GM19463 (cell line): Measurements from ENCODE around the gene SAG.
"Not testable (repeated sequence)": the region's sequence is repeated elsewhere in the genome, so short reads cannot be mapped to it uniquely, and the experiment has no call there.

Experiments used
- ATAC-seq: cut with Tn5 transposase; IDR thresholded peaks from one replicate; pipeline ENCODE4 v1.9.1; 2021; ENCODE audit warnings: mild to moderate bottlenecking, moderate library complexity; ENCODE audit not compliant: unreplicated experiment

The SAG gene

GRCh38 chr2:233328922-233329321 lies 21.3 kb downstream of the SAG start:
- ATAC-seq = no peak

DNA sequence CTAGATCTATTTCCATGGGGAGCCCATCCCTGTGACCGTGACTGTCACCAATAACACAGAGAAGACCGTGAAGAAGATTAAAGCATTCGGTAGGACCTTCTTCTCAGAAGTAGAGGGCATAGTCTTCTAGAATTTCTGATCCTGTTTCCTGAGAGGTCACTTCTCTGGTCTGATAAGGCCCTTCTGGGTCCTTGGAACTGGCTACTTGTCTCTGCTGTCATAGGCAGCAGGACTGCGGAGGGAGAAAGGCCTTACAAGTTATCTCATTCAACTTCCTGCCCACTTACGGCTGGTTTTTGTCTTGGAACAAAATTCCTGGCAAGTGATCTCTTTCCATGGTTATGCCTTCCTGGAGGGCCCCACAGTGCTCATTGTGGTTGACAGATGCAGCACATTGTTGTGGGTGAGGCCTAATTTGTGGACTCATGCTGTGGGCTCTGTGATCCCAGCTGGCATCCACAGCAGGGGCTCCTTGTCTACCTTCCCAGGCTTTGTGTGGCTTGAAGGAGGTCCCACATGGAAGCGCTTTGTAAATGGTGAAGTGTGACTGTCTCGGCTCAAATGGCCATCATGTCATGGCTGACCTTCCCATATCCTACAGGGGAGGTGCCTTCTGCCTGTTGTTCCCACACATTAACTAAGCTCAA lies 22.0 kb downstream of the SAG start:
- ATAC-seq = no peak

DNA sequence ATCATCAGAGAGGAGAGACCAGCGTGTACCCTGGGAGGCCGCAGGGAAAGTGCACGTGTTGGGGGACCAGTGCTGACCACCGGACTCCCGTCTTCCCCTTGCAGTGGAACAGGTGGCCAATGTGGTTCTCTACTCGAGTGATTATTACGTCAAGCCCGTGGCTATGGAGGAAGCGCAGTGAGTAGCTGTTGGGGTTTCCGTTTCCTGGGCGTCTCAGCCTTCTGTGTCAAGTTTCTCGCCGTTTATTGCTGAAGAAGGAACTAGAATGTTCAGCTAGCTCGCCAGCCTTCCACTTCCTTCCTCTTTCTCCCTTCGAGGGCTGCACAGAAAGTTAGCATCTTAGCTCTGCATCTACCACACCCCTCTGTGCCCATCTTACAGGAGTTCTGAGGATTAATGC lies 23.9 kb downstream of the SAG start:
- ATAC-seq = peak; percentile 89

GRCh38 chr2:233332125-233332524 lies 24.5 kb downstream of the SAG start:
- ATAC-seq = no peak

DNA sequence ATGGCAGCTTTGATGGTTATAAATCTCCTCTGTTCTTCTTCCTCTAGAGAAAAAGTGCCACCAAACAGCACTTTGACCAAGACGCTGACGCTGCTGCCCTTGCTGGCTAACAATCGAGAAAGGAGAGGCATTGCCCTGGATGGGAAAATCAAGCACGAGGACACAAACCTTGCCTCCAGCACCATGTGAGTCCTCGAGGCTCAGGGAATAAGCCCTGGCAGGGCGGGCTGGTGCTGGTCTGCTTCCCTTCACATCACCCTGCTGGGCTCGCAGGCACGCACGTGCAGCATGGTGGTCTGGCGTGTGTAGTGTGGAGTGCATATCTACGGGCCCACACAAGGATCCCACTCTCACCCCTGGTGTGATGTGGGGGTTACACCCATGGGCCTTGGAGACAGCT lies 27.3 kb downstream of the SAG start:
- no peak for ATAC-seq

DNA sequence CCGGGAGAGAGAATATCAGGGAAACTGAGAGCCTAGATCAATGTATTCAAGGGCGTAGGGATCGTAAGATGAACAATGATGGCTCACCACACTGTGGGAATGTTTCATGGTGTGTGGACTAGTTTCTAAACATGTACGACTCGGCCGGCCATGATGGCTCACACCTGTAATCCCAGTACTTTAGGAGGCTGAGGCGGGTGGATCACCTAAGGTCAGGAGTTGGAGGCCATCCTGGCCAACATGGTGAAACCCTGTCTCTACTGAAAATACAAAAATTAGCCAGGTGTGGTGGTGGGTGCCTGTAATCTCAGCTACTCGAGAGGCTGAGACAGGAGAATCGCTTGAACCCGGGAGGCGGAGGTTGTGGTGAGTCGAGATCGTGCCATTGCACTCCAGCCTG lies 28.5 kb downstream of the SAG start:
- ATAC-seq = not testable (repeated sequence)

DNA sequence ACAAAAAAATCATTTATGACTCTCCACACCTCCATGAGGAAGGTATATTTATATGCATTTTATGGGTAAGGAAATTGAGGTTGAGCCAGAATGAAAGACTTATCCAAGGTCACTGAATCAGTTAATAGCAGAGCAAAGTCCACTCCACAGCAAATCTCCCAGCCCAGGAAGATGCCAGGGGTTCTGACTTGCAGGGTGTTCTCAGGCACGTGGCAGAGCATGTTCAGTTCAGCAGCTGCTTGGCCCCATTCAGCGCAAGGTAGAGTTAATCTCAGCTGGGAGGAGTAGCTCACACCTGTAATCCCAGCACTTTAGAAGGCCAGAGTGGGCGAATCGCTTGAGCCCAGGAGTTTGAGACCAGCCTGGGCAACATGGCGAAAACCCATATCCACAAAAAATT lies 28.9 kb downstream of the SAG start:
- no peak for ATAC-seq

DNA sequence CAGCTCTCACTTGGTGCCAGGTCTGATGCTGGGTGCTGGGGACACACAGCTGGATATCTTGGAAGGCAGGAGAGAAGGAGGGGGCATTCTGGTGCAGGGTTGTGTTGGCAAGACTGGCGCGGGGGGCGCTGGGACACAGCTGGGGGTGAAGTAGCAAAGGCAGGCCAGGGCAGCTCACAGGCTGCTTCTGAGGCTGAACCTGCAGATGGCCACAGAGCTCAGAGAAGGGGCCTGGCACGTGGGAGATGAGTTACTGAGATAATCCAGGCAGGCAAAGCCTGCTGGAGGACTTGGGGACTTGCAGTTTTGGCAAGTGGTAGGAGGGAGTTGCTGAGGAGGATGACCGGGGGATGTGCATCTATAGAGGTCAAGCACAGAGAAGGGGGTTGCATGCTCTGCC lies 30.4 kb downstream of the SAG start:
- no peak for ATAC-seq

- ATAC-seq = no peak
These were observed 31.3 kb downstream of the SAG start for GRCh38 chr2:233338812-233339368.

DNA sequence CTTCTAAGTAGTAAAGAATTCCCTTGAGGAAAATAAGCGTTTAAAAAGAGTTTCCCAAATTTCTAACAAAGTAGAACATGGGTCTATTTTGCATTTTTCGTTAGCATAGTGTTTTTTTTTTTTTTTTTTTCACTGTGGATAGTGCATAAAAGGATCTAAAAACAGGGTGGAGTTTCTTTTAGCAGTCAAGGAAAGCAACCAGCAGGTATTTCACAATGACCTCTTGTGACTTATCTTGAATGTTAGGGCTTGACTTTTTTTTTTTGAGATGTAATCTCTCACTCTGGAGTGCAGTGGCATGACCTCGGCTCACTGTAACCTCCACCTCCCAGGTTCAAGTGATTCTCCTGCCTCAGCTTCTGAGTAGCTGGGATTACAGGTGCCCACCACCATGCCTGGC lies 31.8 kb downstream of the SAG start:
- no peak for ATAC-seq

- no peak for ATAC-seq
These were observed 33.7 kb downstream of the SAG start for GRCh38 chr2:233341296-233341695.

DNA sequence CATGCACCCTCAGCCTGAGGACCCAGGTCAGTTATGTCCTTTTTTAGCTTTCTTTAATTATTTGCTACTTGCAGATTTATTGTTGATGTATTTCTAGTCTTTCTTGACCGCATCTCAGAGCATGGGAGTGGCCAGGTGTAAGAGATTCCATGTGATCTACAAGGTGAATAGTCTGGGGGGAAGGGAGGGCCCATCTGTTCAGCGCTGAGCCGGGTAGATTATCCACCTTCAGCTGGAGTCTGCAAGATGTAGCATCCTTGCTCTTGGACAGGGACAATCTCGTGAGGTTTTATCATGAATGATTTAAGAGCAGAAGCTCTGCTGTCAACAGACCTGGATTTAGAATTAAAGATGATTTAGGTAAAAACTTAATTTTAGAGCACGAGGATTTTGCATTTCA lies 34.7 kb downstream of the SAG start:
- no peak for ATAC-seq

DNA sequence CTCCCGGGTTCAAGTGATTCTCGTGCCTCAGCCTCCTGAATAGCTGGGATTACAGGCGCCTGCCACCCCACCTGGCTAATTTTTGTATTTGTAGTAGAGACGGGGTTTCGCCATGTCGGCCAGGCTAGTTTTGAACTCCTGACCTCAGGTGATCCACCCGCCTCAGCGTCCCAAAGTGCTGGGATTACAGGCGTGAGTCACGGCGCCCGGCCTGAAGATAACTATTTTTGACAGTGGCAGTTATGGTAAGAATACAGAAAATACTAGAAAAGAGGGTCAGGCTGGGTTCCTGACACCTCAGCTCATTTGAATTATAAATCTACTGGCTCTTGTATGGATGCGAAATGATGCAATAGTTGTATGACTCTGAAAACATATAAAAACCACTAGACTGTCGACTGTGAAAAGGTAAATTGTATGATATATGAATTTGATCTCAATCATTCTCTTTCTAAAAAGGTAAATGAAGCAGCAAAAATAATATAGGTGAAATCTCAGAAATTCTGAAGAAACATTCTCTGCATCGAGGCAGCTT lies 35.6 kb downstream of the SAG start:
- no peak for ATAC-seq

DNA sequence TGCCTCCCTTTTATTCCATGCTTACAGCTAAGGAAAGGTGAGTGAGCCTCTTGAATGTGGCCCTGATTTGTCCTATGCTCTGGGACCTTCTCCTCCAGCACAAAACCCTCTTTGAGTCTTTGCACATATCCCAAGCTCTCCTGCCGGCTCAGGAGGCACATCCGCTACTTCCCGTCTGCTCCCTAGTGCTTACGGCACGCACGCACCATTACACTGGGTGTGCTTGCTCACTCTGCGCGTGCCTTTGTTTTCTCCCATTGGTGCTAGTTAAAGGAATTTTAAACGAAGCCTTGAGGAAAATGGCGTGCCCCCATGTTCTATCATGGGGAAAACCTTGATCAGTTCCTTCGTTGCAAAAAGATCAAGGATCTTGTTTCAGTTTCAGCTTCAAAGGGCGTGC lies 38.8 kb downstream of the SAG start:
- ATAC-seq = no peak

DNA sequence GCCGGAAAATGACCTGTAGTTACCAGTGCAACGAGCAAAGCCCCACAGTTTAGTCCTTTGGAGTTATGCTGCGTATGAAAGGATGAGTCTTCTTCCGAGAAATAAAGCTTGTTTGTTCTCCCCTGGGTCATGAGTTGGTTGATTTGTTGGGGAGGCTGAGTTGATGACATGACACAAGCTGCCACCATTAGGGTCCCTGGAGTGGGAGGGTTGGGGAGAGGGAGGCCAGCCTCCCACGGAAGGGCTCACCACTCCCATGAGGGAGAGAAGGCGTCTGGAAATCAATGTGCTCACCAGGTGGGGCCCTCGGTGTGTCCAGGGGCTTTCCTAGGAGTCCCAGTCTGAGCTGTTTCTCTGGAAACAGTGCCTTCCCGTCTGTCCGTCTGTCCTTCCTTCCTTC lies 39.3 kb downstream of the SAG start:
- ATAC-seq = no peak

- peak; percentile 60 for ATAC-seq
These were observed 41.7 kb downstream of the SAG start for GRCh38 chr2:233349005-233349998.

GRCh38 chr2:233350708-233351107 lies 43.1 kb downstream of the SAG start:
- no peak for ATAC-seq

DNA sequence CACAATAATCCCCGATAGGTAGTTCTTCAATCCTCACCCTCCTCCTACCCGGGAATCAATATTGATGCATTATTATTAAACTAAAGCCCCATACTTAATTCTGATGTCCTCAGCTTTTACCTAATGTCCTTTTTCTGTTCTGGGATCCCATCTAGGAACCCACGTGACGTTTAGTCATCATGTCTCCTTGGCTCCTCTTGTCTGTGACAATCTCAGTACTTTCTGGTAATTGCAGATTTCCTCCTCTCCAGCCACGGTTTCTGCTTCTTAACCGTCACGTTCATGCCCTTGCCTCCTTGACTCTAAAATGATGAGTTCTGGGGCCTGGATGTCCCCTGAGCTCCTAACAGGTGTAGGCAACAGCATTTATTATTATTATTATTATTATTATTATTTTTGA lies 43.8 kb downstream of the SAG start:
- ATAC-seq = no peak

DNA sequence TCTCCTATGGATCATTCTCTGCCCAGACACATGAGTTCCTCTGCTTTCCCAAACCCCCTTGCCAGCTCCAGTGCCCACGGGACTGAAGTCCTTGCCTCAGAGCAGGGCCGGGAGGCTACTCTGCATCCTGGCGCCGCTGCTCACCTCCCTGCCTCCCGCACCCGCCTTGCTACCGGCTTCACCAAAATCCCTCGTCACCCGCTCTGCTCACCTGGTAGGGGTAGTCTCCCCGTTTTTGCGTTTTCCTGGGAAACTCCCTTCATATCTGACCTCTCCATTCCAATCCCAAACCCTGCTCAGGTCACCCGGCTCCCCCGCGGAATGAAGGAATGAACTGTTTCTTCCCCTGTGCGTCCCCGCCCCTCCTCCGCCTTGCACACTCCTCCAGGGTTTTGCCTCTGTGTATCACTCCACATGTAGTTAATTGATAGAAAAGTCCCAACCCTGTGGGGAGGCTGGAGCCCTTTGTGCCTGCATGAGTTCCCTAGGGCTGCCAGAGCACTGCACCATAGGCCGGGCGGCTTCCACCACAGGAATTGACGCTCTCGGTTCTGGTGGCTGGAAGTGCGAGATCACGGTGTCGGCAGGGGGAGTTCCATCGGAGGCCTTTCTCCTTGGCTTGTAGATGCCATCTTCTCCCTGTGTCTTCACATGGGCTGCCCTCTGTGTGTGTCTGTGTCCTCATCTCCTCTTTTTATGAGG lies 44.7 kb downstream of the SAG start:
- ATAC-seq = no peak

GRCh38 chr2:233353101-233353768 lies 45.6 kb downstream of the SAG start:
- no peak for ATAC-seq
